ENCODE measurements around the gene REG4. TPM values are rescaled to one million over a fixed set of nuclear protein-coding genes. Genes with fewer than 3 reads are reported as not detected.
"Not testable (repeated sequence)": the region's sequence is repeated elsewhere in the genome, so short reads cannot be mapped to it uniquely, and the experiment has no call there.

The REG4 gene
- polyA plus RNA-seq, 1 of the 3 experiments (the other 2 are of a cell fraction) = not detected

DNA sequence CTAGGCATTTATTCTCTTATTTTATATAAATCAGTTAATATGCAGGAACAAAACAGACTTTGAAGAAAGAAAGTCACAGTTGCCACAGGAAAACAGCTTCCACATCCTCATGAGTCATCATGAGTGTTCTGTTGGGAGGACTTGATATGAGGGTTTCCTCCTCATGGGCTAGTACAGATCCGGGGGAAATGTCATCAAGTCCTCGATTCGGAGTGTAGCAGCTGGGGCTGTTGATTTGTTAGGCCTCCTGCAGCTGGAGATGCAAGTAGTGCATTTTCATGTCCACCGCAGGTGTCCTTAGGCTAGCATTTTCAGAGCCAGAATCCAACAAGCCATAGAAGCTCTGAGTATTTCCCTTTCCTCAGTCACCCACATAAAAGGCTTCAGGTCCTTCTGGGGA is 48.4 kb upstream of the REG4 start (continued):
- TF ChIP-seq, protein P1, sequence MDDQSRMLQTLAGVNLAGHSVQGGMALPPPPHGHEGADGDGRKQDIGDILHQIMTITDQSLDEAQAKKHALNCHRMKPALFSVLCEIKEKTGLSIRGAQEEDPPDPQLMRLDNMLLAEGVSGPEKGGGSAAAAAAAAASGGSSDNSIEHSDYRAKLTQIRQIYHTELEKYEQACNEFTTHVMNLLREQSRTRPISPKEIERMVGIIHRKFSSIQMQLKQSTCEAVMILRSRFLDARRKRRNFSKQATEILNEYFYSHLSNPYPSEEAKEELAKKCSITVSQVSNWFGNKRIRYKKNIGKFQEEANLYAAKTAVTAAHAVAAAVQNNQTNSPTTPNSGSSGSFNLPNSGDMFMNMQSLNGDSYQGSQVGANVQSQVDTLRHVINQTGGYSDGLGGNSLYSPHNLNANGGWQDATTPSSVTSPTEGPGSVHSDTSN (IDR thresholded peaks at IDR 0.05) = no peak
- TF ChIP-seq RFX5 (IDR thresholded peaks at IDR 0.05; ENCODE audit: low read length) (no peak), YY1 (IDR thresholded peaks at IDR 0.05; ENCODE audit: low read depth) (no peak), MXI1 (IDR thresholded peaks at IDR 0.05; ENCODE audit: low read depth, low read length) (no peak), RXRA (IDR thresholded peaks at IDR 0.05; ENCODE audit: borderline replicate concordance, low read depth) (no peak), FOXM1 (IDR thresholded peaks at IDR 0.05; ENCODE audit: low read depth) (no peak), NRF1 (IDR thresholded peaks at IDR 0.05; ENCODE audit: low read depth, low read length) (no peak), CHD2 (IDR thresholded peaks at IDR 0.05; ENCODE audit: low read length, partially characterized antibody) (no peak), SMC3 (IDR thresholded peaks at IDR 0.05; ENCODE audit: low read depth, low read length) (no peak), FOXJ3 (CRISPR knock-in tag; IDR thresholded peaks at IDR 0.05) (no peak), MEF2A (IDR thresholded peaks at IDR 0.05; ENCODE audit: borderline replicate concordance, low read depth) (no peak), GATA2 (CRISPR knock-in tag; IDR thresholded peaks at IDR 0.05) (no peak), FOSL2 (IDR thresholded peaks at IDR 0.05; ENCODE audit: borderline replicate concordance, low read depth) (peak; percentile 84), JUND (IDR thresholded peaks at IDR 0.05) (peak; percentile 69), NFIC (IDR thresholded peaks at IDR 0.05; ENCODE audit: borderline replicate concordance) (no peak), TAF1 (IDR thresholded peaks at IDR 0.05; ENCODE audit: borderline replicate concordance, low read depth, low read length) (no peak), EP300 (IDR thresholded peaks at IDR 0.05; ENCODE audit: borderline replicate concordance in 1 of 2, low read depth in 1 of 2, low read length in 1 of 2) (no peak), EZH2phosphoT487 (IDR thresholded peaks at IDR 0.05; ENCODE audit: borderline replicate concordance, low read depth) (no peak), GABPA (IDR thresholded peaks at IDR 0.05; ENCODE audit: low read depth) (peak; percentile 66), POLR2AphosphoS5 (IDR thresholded peaks at IDR 0.05; ENCODE audit: low read depth, low read length) (no peak), RCOR1 (IDR thresholded peaks at IDR 0.05; ENCODE audit: low read length) (no peak), SIN3A (IDR thresholded peaks at IDR 0.05; ENCODE audit: borderline replicate concordance, low read depth, low read length) (no peak)
- TF ChIP-seq, protein P2, sequence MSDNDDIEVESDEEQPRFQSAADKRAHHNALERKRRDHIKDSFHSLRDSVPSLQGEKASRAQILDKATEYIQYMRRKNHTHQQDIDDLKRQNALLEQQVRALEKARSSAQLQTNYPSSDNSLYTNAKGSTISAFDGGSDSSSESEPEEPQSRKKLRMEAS (IDR thresholded peaks at IDR 0.05; ENCODE audit: low read depth) = peak; percentile 73
- TF ChIP-seq, protein P3, sequence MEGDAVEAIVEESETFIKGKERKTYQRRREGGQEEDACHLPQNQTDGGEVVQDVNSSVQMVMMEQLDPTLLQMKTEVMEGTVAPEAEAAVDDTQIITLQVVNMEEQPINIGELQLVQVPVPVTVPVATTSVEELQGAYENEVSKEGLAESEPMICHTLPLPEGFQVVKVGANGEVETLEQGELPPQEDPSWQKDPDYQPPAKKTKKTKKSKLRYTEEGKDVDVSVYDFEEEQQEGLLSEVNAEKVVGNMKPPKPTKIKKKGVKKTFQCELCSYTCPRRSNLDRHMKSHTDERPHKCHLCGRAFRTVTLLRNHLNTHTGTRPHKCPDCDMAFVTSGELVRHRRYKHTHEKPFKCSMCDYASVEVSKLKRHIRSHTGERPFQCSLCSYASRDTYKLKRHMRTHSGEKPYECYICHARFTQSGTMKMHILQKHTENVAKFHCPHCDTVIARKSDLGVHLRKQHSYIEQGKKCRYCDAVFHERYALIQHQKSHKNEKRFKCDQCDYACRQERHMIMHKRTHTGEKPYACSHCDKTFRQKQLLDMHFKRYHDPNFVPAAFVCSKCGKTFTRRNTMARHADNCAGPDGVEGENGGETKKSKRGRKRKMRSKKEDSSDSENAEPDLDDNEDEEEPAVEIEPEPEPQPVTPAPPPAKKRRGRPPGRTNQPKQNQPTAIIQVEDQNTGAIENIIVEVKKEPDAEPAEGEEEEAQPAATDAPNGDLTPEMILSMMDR (IDR thresholded peaks at IDR 0.05) = no peak

DNA sequence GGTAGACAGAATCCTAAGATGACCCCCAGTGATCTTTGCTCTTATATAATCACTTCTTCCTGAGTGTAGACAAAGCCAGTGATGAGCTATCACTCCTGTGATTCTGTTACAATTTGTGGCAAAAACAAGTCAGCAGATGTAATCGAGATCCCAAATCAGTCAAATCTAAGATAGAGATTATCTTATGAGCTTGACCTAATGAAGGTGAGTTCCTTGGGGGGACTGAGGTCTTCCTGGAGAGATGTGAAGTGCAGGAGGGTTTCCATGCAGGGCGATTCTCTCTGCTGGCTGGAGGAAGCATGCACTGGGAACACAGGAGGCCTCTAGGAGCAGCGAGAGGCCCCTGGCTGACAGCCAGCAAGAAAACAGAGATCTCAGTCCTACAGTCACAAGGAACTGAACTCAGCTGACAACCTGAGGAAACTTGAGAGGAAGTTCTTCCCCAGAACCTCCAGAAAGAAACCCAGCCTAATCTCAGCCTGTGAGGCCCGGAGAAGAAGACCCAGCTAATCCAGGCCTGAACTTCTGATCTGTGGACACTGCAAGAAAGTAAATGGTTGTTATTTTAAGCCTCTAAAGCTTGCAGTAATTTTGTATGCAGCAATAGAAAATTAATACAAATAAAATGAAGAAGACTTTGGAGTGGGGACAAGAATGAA is 47.4 kb upstream of the REG4 start:
- H3K79me2 ChIP-seq (ENCODE audit: insufficient read depth); H3F3A ChIP-seq (replicated peaks; ENCODE audit: insufficient read depth); H3K9ac ChIP-seq; H3K27ac ChIP-seq (ENCODE audit: low read depth in 2 of 2, low read length in 1 of 2); H3K36me3 ChIP-seq (replicated peaks in 1 of 2; ENCODE audit: control insufficient read depth in 1 of 2, insufficient read depth in 2 of 2, low read length in 1 of 2); H3K27me3 ChIP-seq (ENCODE audit: insufficient read depth); H4K20me1 ChIP-seq (ENCODE audit: insufficient read depth); H3K4me3 ChIP-seq (ENCODE audit: low read depth in 2 of 2, low read length in 1 of 2); POLR2A ChIA-PET; H3K4me2 ChIP-seq; DNase-seq; H3K9me2 ChIP-seq; H3K9me3 ChIP-seq: not testable (repeated sequence)
- 95% methylated on average over 2 of the region's 4 CpGs for WGBS (ENCODE audit: low lambda C conversion rate)
- CTCF ChIA-PET = interaction anchor here (2.1 kb wide), 1 partner anchor 12 kb away, joined by 8 read pairs; no protein-coding TSS in a partner anchor
- Histone ChIP-seq H3K4me1 (ENCODE audit: control insufficient read depth in 1 of 2, insufficient read depth in 2 of 2, low read depth in 1 of 2, low read length in 1 of 2) (peaks cover 0 to 11% of the 10 kb centered on the region in 2 experiments; a peak in 1 of 4 replicates), H2AFZ (ENCODE audit: low read depth) (peak overlapping the region; percentile 89; the same call in 1 of the 2 replicates)

Measured in SK-N-SH (cell line).